HG02642 (cell line): ENCODE results near the gene BRD2.

Experiments used
- ATAC-seq: cut with Tn5 transposase; IDR thresholded peaks from one replicate; pipeline ENCODE4 v1.9.1; 2021; ENCODE audit warnings: mild to moderate bottlenecking; ENCODE audit not compliant: unreplicated experiment, poor library complexity

BRD2 gene

GRCh38 chr6:32970413-32971241 lies 2.2 kb downstream of the BRD2 start:
- no peak for ATAC-seq

DNA sequence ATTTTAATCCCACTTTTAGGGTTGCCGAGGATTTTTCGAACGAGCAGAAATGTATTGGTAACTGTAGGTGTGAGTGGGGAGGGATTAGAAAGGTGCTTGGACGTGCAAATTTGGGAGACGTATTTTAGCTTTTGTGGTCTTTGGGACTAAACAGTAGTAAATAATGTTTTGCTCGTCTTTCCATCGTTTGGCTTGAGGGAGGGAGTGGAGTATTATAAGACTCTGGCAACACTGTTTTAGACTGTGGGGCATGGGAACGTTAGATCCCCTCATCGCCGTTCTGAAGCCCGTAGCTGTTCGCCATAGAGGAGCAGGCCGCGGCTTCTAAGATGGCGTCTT lies 2.8 kb downstream of the BRD2 start:
- ATAC-seq, result no peak

GRCh38 chr6:32971581-32972352 lies 3.4 kb downstream of the BRD2 start:
- ATAC-seq, result peak; percentile 51

GRCh38 chr6:32972353-32973143 lies 4.2 kb downstream of the BRD2 start:
- peak; percentile 0 for ATAC-seq

DNA sequence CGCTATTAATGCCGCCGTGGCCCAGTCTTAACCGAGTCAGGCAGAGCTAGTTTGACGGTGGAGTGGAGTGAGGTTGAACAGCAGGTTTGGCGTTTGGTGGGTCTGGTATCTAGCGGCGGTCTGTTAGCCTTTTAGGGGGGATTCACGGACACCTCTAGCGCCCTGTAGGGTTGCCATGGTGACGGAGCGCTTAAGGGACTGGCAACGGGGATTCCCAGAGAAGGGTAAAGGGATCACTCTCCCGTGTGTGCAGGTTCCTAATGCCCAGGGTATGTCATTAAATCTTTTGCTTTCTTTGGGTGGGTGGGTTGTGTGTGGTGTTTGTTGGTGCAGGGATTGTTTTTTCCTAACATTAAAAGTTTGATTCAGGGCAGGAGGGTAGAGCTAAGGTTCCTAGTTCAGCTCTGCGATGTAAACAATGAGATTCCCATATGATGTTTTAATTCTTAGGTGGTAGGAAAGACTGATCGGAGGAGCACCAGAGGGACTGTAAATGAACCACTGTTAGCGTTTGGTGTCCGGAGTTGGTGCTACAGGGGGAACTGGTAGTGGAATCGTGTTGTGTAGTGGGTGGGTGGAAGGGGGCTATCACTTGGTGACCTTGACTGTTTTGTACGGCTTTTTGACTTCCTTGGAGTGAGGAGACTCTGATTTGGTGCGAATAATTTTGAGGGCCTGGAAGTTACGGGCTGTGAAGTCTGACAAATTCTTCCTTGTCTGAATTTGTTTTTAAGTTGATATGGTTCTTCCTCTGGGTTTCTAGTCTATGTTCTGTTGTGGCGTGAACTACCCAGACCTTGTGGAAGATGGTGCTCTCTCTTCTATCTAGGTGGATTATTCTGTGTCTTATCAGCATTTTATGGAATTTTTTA lies 5.0 kb downstream of the BRD2 start:
- no peak for ATAC-seq

DNA sequence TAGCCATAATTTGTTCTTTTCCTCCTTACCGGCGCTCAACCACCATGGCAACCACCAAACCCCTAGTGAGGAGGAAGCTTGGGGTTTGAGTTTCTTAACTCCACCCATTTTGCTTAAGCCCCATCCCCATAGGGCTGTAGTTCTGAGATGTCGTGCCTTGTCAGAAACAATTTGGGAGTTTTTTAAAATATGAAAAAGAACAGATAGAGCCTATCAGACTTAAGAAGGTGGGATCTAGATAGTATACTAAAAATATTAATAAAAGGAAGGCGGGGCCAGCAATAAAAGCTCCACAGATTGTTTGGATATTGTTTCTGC lies 5.6 kb downstream of the BRD2 start:
- no peak for ATAC-seq

DNA sequence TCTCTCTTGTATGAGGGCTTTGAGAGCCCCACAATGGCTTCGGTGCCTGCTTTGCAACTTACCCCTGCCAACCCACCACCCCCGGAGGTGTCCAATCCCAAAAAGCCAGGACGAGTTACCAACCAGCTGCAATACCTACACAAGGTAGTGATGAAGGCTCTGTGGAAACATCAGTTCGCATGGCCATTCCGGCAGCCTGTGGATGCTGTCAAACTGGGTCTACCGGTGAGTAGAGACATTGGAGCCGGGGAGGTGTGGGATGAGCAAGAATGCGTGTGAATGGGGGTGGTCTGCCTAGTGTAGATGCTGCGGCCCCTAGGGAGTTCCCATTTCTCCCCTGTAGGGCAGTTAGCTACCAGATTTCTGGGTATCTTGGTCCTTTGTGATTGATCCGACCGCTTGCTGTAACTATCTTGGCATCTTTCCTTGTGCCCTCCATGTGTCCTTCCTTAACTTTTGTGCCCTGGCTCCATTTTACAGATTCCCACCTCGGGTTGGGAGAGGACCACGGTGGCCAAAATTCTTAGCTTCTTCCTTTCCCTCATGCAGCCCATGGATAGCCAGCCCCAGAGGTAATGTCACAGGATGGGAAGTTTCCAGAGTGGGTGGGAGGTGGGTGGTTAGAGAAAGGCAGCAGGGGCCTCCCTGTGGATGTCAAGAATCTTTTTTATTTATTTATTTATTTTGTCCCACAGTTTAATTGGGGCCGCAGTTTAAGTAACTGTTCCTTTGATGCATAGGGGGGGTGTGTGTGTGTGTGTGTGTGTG lies 6.3 kb downstream of the BRD2 start:
- ATAC-seq, result no peak

DNA sequence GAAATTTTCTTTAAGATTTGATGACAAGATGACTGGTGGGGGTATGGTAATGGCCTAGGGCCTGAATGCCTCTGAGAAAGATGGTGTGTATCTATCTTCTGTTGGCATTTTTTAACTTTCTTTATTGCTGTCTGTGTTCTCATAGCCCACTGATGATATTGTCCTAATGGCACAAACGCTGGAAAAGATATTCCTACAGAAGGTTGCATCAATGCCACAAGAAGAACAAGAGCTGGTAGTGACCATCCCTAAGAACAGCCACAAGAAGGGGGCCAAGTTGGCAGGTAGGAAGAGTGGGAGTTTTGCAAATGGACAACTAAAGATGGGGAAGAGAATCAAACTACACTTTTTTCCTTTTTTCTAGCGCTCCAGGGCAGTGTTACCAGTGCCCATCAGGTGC lies 7.5 kb downstream of the BRD2 start:
- ATAC-seq, result no peak

GRCh38 chr6:32976334-32977069 lies 8.1 kb downstream of the BRD2 start:
- ATAC-seq, result no peak

DNA sequence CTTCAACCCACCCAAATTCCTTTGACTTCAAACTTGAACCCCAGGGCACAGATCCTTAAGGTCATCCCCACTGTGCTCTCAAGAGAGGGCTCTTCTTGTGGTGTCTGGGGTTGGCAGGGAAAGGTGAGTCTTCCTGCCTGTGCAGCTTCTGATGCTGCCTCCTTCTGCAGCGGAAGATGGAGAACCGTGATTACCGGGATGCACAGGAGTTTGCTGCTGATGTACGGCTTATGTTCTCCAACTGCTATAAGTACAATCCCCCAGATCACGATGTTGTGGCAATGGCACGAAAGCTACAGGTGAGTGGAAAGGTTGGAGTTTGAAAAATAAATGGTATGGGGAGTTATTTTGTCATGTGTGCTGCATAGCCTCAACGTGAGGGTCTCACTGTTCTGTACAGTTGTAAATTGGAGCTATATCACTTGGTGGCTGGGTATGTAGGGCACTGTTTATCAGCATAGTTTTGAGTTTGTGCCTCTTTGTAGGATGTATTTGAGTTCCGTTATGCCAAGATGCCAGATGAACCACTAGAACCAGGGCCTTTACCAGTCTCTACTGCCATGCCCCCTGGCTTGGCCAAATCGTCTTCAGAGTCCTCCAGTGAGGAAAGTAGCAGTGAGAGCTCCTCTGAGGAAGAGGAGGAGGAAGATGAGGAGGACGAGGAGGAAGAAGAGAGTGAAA lies 9.0 kb downstream of the BRD2 start:
- ATAC-seq, result no peak

GRCh38 chr6:32977953-32978324 lies 9.5 kb downstream of the BRD2 start:
- no peak for ATAC-seq

DNA sequence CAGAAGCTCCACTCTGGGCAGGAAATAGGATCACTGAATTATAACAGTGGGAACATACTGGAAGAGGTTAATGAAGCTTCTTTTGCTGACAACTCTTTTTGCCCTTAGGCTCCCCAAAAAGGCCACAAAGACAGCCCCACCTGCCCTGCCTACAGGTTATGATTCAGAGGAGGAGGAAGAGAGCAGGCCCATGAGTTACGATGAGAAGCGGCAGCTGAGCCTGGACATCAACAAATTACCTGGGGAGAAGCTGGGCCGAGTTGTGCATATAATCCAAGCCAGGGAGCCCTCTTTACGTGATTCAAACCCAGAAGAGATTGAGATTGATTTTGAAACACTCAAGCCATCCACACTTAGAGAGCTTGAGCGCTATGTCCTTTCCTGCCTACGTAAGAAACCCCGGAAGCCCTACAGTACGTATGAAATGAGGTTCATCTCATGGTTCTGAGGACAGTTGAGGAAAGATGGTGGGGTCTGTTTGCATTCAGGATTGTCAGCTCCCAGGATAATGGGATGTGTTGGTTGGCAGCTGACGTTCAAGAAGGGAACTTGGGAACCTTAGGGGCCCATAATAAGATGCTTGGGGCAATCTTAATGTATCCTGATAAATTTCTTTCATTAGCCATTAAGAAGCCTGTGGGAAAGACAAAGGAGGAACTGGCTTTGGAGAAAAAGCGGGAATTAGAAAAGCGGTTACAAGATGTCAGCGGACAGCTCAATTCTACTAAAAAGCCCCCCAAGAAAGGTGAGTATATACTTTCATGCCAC lies 11.5 kb downstream of the BRD2 start:
- no peak for ATAC-seq

DNA sequence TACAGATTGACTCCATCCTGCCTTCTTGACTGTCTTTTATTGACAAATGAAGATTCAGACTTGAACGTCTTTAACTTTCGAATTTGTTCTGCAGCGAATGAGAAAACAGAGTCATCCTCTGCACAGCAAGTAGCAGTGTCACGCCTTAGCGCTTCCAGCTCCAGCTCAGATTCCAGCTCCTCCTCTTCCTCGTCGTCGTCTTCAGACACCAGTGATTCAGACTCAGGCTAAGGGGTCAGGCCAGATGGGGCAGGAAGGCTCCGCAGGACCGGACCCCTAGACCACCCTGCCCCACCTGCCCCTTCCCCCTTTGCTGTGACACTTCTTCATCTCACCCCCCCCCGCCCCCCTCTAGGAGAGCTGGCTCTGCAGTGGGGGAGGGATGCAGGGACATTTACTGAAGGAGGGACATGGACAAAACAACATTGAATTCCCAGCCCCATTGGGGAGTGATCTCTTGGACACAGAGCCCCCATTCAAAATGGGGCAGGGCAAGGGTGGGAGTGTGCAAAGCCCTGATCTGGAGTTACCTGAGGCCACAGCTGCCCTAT lies 12.2 kb downstream of the BRD2 start:
- ATAC-seq, result no peak

DNA sequence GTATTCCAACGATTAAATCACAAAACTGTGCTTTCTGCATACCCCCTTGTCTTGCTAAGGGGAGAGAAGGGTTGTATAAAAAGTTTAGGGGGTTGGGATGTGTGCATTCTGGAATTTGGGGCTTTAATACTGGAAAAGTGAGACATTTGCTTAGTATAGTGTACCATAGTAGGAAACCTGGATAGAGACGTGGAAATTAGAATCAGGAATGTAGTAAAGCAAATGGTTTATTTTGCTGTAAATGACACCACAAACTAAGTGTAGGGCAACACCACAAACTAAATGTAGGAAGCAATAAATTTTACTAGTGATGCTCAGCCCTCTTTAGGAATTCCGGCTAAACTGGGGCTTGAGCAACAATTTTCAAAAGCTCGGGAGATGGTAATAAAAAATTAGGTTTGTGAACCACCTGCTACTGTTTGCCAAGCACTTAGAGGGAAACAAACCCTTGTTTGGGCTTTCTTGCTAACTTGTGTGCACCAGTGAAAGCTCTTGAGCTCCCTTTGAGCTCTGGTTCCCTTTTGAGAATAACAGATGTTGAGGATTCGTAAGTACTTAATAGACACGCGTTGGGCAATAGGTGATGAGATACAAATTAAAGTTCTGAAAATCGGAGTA lies 13.8 kb downstream of the BRD2 start:
- ATAC-seq, result no peak

- ATAC-seq, result no peak
Measured at GRCh38 chr6:32982702-32983492, 14.5 kb downstream of the BRD2 start.

- no peak for ATAC-seq
Measured at GRCh38 chr6:32983493-32983848, 15.1 kb downstream of the BRD2 start.
